ENCODE data around the gene SPTBN2. TPM values are rescaled to one million over a fixed set of nuclear protein-coding genes. Genes with fewer than 3 reads are reported as not detected.
A peak's percentile ranks its signal among the peaks of the same experiment; 100 is the strongest.

Gene SPTBN2
- total RNA-seq, 1 experiment from 2014 or later, result 40.7 TPM

DNA sequence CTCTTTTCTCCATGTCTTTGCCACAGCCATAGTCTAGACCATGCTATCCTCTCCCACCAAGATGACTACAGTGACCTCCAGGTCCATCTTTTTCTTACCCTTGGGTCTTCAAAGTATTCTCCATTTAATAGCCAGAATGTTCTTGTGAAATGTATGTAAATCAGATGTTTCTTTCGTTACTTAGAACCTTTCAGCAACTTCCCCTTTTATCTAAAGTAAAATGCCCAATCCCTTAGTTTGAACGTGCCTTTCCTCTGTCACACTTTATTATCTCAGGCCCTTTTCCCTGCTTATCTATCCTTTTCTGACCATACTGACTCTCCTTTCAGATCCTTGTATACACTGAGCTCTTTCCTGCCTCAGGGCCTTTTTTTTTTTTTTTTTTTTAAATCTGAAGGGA is 69.3 kb downstream of the SPTBN2 start:
- no peaks in the 10 kb centered on the region for H3K4me1 Mint-ChIP-seq
- DNase-seq (ENCODE audit: low spot score) (no peak), ATAC-seq (no peak)
- H3K27ac Mint-ChIP-seq, result peak overlapping the region; percentile 16
- no peak overlapping the region for H3K4me3 Mint-ChIP-seq
- no peaks in the 10 kb centered on the region for H3K27me3 Mint-ChIP-seq (ENCODE audit: low read depth)
- ChIA-PET POLR2A (interaction anchor here (0.6 to 0.7 kb wide), 2 partner anchors 271 to 343 kb away, joined by 5 to 13 read pairs; partner anchors contain the start of gene CD248), CTCF (interaction anchor here (1.1 to 1.4 kb wide), 5 partner anchors 17 to 274 kb away, joined by 3 to 5 read pairs (median 4); partner anchors contain the start of genes CCDC87 and CCS)
- no peaks in the 10 kb centered on the region for H3K9me3 Mint-ChIP-seq
- peaks cover 42% of the 10 kb centered on the region for H3K36me3 Mint-ChIP-seq
- TF ChIP-seq, protein P1, sequence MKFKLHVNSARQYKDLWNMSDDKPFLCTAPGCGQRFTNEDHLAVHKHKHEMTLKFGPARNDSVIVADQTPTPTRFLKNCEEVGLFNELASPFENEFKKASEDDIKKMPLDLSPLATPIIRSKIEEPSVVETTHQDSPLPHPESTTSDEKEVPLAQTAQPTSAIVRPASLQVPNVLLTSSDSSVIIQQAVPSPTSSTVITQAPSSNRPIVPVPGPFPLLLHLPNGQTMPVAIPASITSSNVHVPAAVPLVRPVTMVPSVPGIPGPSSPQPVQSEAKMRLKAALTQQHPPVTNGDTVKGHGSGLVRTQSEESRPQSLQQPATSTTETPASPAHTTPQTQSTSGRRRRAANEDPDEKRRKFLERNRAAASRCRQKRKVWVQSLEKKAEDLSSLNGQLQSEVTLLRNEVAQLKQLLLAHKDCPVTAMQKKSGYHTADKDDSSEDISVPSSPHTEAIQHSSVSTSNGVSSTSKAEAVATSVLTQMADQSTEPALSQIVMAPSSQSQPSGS (CRISPR knock-in tag; IDR thresholded peaks at IDR 0.05; ENCODE audit: borderline replicate concordance, low read depth), result no peak
- TF ChIP-seq ESRRA (CRISPR knock-in tag; IDR thresholded peaks at IDR 0.05; ENCODE audit: borderline replicate concordance) (no peak), IRF2 (CRISPR knock-in tag; IDR thresholded peaks at IDR 0.05; ENCODE audit: borderline replicate concordance, low read depth) (no peak), PRRX2 (CRISPR knock-in tag; IDR thresholded peaks at IDR 0.05) (no peak), TEAD1 (CRISPR knock-in tag; IDR thresholded peaks at IDR 0.05) (no peak), EMX1 (CRISPR knock-in tag; IDR thresholded peaks at IDR 0.05) (no peak), FOXK1 (CRISPR knock-in tag; IDR thresholded peaks at IDR 0.05) (no peak), ZNF232 (CRISPR knock-in tag; IDR thresholded peaks at IDR 0.05) (no peak), SOX15 (CRISPR knock-in tag; IDR thresholded peaks at IDR 0.05) (no peak), ZNF138 (CRISPR knock-in tag; conservative IDR thresholded peaks at IDR 0.05) (no peak), HMGA2 (CRISPR knock-in tag; IDR thresholded peaks at IDR 0.05) (no peak), CREB1 (CRISPR knock-in tag; IDR thresholded peaks at IDR 0.05) (no peak)
- TF ChIP-seq, protein P2, sequence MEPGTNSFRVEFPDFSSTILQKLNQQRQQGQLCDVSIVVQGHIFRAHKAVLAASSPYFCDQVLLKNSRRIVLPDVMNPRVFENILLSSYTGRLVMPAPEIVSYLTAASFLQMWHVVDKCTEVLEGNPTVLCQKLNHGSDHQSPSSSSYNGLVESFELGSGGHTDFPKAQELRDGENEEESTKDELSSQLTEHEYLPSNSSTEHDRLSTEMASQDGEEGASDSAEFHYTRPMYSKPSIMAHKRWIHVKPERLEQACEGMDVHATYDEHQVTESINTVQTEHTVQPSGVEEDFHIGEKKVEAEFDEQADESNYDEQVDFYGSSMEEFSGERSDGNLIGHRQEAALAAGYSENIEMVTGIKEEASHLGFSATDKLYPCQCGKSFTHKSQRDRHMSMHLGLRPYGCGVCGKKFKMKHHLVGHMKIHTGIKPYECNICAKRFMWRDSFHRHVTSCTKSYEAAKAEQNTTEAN (CRISPR knock-in tag; IDR thresholded peaks at IDR 0.05), result no peak
- TF ChIP-seq, protein P3, sequence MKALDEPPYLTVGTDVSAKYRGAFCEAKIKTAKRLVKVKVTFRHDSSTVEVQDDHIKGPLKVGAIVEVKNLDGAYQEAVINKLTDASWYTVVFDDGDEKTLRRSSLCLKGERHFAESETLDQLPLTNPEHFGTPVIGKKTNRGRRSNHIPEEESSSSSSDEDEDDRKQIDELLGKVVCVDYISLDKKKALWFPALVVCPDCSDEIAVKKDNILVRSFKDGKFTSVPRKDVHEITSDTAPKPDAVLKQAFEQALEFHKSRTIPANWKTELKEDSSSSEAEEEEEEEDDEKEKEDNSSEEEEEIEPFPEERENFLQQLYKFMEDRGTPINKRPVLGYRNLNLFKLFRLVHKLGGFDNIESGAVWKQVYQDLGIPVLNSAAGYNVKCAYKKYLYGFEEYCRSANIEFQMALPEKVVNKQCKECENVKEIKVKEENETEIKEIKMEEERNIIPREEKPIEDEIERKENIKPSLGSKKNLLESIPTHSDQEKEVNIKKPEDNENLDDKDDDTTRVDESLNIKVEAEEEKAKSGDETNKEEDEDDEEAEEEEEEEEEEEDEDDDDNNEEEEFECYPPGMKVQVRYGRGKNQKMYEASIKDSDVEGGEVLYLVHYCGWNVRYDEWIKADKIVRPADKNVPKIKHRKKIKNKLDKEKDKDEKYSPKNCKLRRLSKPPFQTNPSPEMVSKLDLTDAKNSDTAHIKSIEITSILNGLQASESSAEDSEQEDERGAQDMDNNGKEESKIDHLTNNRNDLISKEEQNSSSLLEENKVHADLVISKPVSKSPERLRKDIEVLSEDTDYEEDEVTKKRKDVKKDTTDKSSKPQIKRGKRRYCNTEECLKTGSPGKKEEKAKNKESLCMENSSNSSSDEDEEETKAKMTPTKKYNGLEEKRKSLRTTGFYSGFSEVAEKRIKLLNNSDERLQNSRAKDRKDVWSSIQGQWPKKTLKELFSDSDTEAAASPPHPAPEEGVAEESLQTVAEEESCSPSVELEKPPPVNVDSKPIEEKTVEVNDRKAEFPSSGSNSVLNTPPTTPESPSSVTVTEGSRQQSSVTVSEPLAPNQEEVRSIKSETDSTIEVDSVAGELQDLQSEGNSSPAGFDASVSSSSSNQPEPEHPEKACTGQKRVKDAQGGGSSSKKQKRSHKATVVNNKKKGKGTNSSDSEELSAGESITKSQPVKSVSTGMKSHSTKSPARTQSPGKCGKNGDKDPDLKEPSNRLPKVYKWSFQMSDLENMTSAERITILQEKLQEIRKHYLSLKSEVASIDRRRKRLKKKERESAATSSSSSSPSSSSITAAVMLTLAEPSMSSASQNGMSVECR (CRISPR knock-in tag; IDR thresholded peaks at IDR 0.05; ENCODE audit: borderline replicate concordance), result no peak
- TF ChIP-seq, protein P4, sequence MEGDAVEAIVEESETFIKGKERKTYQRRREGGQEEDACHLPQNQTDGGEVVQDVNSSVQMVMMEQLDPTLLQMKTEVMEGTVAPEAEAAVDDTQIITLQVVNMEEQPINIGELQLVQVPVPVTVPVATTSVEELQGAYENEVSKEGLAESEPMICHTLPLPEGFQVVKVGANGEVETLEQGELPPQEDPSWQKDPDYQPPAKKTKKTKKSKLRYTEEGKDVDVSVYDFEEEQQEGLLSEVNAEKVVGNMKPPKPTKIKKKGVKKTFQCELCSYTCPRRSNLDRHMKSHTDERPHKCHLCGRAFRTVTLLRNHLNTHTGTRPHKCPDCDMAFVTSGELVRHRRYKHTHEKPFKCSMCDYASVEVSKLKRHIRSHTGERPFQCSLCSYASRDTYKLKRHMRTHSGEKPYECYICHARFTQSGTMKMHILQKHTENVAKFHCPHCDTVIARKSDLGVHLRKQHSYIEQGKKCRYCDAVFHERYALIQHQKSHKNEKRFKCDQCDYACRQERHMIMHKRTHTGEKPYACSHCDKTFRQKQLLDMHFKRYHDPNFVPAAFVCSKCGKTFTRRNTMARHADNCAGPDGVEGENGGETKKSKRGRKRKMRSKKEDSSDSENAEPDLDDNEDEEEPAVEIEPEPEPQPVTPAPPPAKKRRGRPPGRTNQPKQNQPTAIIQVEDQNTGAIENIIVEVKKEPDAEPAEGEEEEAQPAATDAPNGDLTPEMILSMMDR (IDR thresholded peaks at IDR 0.05), result no peak
- TF ChIP-seq, protein P5, sequence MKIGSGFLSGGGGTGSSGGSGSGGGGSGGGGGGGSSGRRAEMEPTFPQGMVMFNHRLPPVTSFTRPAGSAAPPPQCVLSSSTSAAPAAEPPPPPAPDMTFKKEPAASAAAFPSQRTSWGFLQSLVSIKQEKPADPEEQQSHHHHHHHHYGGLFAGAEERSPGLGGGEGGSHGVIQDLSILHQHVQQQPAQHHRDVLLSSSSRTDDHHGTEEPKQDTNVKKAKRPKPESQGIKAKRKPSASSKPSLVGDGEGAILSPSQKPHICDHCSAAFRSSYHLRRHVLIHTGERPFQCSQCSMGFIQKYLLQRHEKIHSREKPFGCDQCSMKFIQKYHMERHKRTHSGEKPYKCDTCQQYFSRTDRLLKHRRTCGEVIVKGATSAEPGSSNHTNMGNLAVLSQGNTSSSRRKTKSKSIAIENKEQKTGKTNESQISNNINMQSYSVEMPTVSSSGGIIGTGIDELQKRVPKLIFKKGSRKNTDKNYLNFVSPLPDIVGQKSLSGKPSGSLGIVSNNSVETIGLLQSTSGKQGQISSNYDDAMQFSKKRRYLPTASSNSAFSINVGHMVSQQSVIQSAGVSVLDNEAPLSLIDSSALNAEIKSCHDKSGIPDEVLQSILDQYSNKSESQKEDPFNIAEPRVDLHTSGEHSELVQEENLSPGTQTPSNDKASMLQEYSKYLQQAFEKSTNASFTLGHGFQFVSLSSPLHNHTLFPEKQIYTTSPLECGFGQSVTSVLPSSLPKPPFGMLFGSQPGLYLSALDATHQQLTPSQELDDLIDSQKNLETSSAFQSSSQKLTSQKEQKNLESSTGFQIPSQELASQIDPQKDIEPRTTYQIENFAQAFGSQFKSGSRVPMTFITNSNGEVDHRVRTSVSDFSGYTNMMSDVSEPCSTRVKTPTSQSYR (CRISPR knock-in tag; IDR thresholded peaks at IDR 0.05), result no peak
- TF ChIP-seq, protein P6, sequence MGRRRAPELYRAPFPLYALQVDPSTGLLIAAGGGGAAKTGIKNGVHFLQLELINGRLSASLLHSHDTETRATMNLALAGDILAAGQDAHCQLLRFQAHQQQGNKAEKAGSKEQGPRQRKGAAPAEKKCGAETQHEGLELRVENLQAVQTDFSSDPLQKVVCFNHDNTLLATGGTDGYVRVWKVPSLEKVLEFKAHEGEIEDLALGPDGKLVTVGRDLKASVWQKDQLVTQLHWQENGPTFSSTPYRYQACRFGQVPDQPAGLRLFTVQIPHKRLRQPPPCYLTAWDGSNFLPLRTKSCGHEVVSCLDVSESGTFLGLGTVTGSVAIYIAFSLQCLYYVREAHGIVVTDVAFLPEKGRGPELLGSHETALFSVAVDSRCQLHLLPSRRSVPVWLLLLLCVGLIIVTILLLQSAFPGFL (CRISPR knock-in tag; IDR thresholded peaks at IDR 0.05; ENCODE audit: borderline replicate concordance), result no peak
- TF ChIP-seq, protein P7, sequence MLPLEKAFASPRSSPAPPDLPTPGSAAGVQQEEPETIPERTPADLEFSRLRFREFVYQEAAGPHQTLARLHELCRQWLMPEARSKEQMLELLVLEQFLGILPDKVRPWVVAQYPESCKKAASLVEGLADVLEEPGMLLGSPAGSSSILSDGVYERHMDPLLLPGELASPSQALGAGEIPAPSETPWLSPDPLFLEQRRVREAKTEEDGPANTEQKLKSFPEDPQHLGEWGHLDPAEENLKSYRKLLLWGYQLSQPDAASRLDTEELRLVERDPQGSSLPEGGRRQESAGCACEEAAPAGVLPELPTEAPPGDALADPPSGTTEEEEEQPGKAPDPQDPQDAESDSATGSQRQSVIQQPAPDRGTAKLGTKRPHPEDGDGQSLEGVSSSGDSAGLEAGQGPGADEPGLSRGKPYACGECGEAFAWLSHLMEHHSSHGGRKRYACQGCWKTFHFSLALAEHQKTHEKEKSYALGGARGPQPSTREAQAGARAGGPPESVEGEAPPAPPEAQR (CRISPR knock-in tag; IDR thresholded peaks at IDR 0.05), result no peak
- TF ChIP-seq, protein P8, sequence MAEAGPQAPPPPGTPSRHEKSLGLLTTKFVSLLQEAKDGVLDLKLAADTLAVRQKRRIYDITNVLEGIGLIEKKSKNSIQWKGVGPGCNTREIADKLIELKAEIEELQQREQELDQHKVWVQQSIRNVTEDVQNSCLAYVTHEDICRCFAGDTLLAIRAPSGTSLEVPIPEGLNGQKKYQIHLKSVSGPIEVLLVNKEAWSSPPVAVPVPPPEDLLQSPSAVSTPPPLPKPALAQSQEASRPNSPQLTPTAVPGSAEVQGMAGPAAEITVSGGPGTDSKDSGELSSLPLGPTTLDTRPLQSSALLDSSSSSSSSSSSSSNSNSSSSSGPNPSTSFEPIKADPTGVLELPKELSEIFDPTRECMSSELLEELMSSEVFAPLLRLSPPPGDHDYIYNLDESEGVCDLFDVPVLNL (CRISPR knock-in tag; IDR thresholded peaks at IDR 0.05; ENCODE audit: borderline replicate concordance, low read depth), result no peak

Measured in WTC11 (cell line).